SKM-1 treated with dmso at 0.1 percent for 144 hours (cell line): ENCODE results near the gene TFDP1.

Experiments used
- DNase-seq: peaks from one replicate; lab custom pipeline; 2025; ENCODE audit not compliant: unreplicated experiment; lab: John Stamatoyannopoulos, UW

The TFDP1 gene

GRCh38 chr13:113584205-113584869 lies at the start of gene TFDP1:
Gene TFDP1 (plus strand): TSS chr13:113584753. CDS start chr13:113585838, 1,085 bp downstream.
- peak; percentile 93 for DNase-seq

- no peak for DNase-seq
Measured at GRCh38 chr13:113535381-113535781, 49.2 kb upstream of the TFDP1 start.

- DNase-seq, result no peak
Measured at GRCh38 chr13:113536461-113537110, 48.0 kb upstream of the TFDP1 start.

- no peak for DNase-seq
Measured at GRCh38 chr13:113537205-113537604, 47.3 kb upstream of the TFDP1 start.

- DNase-seq, result no peak
Measured at GRCh38 chr13:113537909-113538688, 46.5 kb upstream of the TFDP1 start.

GRCh38 chr13:113538689-113539058 lies 45.9 kb upstream of the TFDP1 start:
- no peak for DNase-seq

GRCh38 chr13:113539176-113539575 lies 45.4 kb upstream of the TFDP1 start:
- DNase-seq, result no peak

GRCh38 chr13:113539822-113540221 lies 44.7 kb upstream of the TFDP1 start:
- DNase-seq, result no peak

GRCh38 chr13:113540523-113540922 lies 44.0 kb upstream of the TFDP1 start:
- DNase-seq, result no peak

GRCh38 chr13:113542751-113543424 lies 41.7 kb upstream of the TFDP1 start:
- no peak for DNase-seq

- no peak for DNase-seq
Measured at GRCh38 chr13:113544071-113544891, 40.3 kb upstream of the TFDP1 start.

- DNase-seq, result no peak
Measured at GRCh38 chr13:113544896-113545295, 39.7 kb upstream of the TFDP1 start.

GRCh38 chr13:113545455-113545930 lies 39.1 kb upstream of the TFDP1 start:
- no peak for DNase-seq

GRCh38 chr13:113545931-113546516 lies 38.5 kb upstream of the TFDP1 start:
- no peak for DNase-seq

- DNase-seq, result no peak
Measured at GRCh38 chr13:113546571-113547237, 37.8 kb upstream of the TFDP1 start.

GRCh38 chr13:113547238-113547971 lies 37.1 kb upstream of the TFDP1 start:
- no peak for DNase-seq

- DNase-seq, result no peak
Measured at GRCh38 chr13:113548171-113548641, 36.3 kb upstream of the TFDP1 start.

- DNase-seq, result no peak
Measured at GRCh38 chr13:113548778-113549621, 35.6 kb upstream of the TFDP1 start.
